Pulmonary artery endothelial cell (primary cell): ENCODE results near the gene SPC24. TPM values are rescaled to one million over a fixed set of nuclear protein-coding genes. Genes with fewer than 3 reads are reported as not detected.
"Not testable (repeated sequence)": the region's sequence is repeated elsewhere in the genome, so short reads cannot be mapped to it uniquely, and the experiment has no call there.

Source experiments
- DNase-seq: peaks from one replicate; pipeline ENCODE4 v3.0.0-alpha.2; 2011; ENCODE audit warnings: low read depth, low spot score
- total RNA-seq: library from RNA; depleted of rRNA; stranded (reverse); fragments of >200 nt; gene quantifications from 2 replicates; pipeline ENCODE4 v1.2.3, GENCODE V29; 2014

The SPC24 gene
- total RNA-seq, 1 donor from 2014 or later, result 108 TPM

- not testable (repeated sequence) for DNase-seq
Measured at GRCh38 chr19:11097367-11097766, 58.2 kb downstream of the SPC24 start.

GRCh38 chr19:11096210-11096841 is 59.3 kb downstream of the SPC24 start:
- peak; percentile 24 for DNase-seq

Other genes starting within 250 kb of the SPC24 start
- gene YIPF2, start 227.1 kb downstream of the SPC24 start, total RNA-seq, result 98.3 and 109 TPM in 2 replicates
- gene TIMM29, start 227.0 kb downstream of the SPC24 start, total RNA-seq, result 28.7 and 38.0 TPM in 2 replicates
- 92.4 and 92.8 TPM in 2 replicates for gene SMARCA4, start 194.8 kb downstream of the SPC24 start, total RNA-seq
- gene LDLR, start 66.3 kb downstream of the SPC24 start, total RNA-seq, result 98.5 and 115 TPM in 2 replicates
- gene KANK2, start 41.8 kb upstream of the SPC24 start, total RNA-seq, result 52.2 and 62.8 TPM in 2 replicates
- not detected in 2 replicates for gene ANGPTL8, start 83.8 kb upstream of the SPC24 start, total RNA-seq
- 53.3 and 66.8 TPM in 2 replicates for gene DOCK6, start 106.7 kb upstream of the SPC24 start, total RNA-seq
- not detected in 2 replicates for gene TSPAN16, start 140.4 kb upstream of the SPC24 start, total RNA-seq
- gene RAB3D, start 183.9 kb upstream of the SPC24 start, total RNA-seq, result 47.1 and 60.7 TPM in 2 replicates
- gene TMEM205, start 190.5 kb upstream of the SPC24 start, total RNA-seq, result 57.1 and 64.0 TPM in 2 replicates
- 8.2 and 10.6 TPM in 2 replicates for gene CCDC159, start 190.7 kb upstream of the SPC24 start, total RNA-seq
- 5.5 and 7.6 TPM in 2 replicates for gene PLPPR2, start 199.7 kb upstream of the SPC24 start, total RNA-seq
- gene SWSAP1, start 218.9 kb upstream of the SPC24 start, total RNA-seq, result 0.73 and 0.78 TPM in 2 replicates
- gene EPOR, start 228.5 kb upstream of the SPC24 start, total RNA-seq, result 7.9 and 8.5 TPM in 2 replicates